ENCODE results near the gene PDK4.

GRCh38 chr7:95621404-95621803 lies 25.1 kb upstream of the PDK4 start:
- no peak for TF ChIP-seq CTCF (IDR thresholded peaks at IDR 0.05)
- no peak for TF ChIP-seq POLR2AphosphoS5 (IDR thresholded peaks at IDR 0.05)
